Left ventricle myocardium inferior (tissue), 1 donor: ENCODE results near the gene CETN2. TPM values are rescaled to one million over a fixed set of nuclear protein-coding genes. Genes with fewer than 3 reads are reported as not detected.

Source experiments
- DNase-seq: peaks from one replicate; pipeline ENCODE4 v3.0.0-alpha.2; 2020
- H3K27ac ChIP-seq: fragments of 200-600 bp; replicated peaks from 2 replicates; pipeline ENCODE4 v1.8.0; 2021
- H3K27me3 ChIP-seq: fragments of 200-600 bp; 2 replicates; pipeline ENCODE4 v1.8.0; 2021; ENCODE audit warnings: low read depth
- H3K36me3 ChIP-seq: fragments of 200-600 bp; 2 replicates; pipeline ENCODE4 v1.8.0; 2021
- H3K4me1 ChIP-seq: fragments of 200-600 bp; 2 replicates; pipeline ENCODE4 v1.8.0; 2021
- H3K4me3 ChIP-seq: fragments of 200-600 bp; 2 replicates; pipeline ENCODE4 v1.8.0; 2021; ENCODE audit warnings: mild to moderate bottlenecking, moderate library complexity
- H3K9me3 ChIP-seq: fragments of 200-600 bp; replicated peaks from 2 replicates; pipeline ENCODE4 v1.8.0; 2021
- intact Hi-C: fragments of 100-400 bp; cut with micrococcal nuclease; formaldehyde crosslinking; loops from one replicate; pipeline ENCODE4 v1.11.0; 2022
- total RNA-seq: library from RNA; stranded (reverse); fragmentation: NEBNext Ultra II Directional; extraction: Animal tissue kit (Norgen Biotek cat#: 25700); gene quantifications from one replicate; pipeline ENCODE4 v1.2.1, GENCODE V29; 2021
- TF ChIP-seq, protein P1 (sequence below): fragments of 200-600 bp; IDR thresholded peaks from 2 replicates; pipeline ENCODE4 v1.8.0; 2021; ENCODE audit warnings: antibody characterized with exemption, mild to moderate bottlenecking, borderline replicate concordance
- donor health status: DM: no; HTN: yes; CAD: no; lungs with severe emphysema.

CETN2 gene
- total RNA-seq, 1 donor from 2014 or later: 24.1 TPM

DNA sequence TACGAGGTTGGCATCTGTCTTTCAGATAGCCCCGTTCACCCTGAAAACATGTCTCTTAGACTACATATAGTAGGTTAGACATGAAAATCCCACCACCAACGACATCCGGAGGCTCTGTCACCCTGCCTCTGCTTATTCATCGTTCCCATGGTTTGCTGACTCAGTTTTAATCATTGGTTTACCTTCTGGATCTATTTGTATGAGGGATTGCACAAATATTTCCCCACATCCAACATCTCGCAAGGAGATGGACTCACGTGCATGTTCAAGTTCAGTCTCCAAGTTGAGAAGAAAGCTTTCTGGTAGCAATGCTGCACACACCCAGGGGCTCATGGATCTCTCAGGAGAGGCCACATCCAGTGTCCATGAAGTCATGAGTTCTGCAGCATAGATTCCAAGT is 10.8 kb downstream of the CETN2 start:
- intact Hi-C loops: no loop called here
- Histone ChIP-seq H3K36me3 (no peaks in the 10 kb centered on the region), H3K27me3 (no peaks in the 10 kb centered on the region), H3K27ac (no peak overlapping the region), H3K4me3 (no peak overlapping the region), H3K4me1 (no peaks in the 10 kb centered on the region), H3K9me3 (no peaks in the 10 kb centered on the region)
- DNase-seq: no peak
- TF ChIP-seq, protein P1, sequence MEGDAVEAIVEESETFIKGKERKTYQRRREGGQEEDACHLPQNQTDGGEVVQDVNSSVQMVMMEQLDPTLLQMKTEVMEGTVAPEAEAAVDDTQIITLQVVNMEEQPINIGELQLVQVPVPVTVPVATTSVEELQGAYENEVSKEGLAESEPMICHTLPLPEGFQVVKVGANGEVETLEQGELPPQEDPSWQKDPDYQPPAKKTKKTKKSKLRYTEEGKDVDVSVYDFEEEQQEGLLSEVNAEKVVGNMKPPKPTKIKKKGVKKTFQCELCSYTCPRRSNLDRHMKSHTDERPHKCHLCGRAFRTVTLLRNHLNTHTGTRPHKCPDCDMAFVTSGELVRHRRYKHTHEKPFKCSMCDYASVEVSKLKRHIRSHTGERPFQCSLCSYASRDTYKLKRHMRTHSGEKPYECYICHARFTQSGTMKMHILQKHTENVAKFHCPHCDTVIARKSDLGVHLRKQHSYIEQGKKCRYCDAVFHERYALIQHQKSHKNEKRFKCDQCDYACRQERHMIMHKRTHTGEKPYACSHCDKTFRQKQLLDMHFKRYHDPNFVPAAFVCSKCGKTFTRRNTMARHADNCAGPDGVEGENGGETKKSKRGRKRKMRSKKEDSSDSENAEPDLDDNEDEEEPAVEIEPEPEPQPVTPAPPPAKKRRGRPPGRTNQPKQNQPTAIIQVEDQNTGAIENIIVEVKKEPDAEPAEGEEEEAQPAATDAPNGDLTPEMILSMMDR: no peak

DNA sequence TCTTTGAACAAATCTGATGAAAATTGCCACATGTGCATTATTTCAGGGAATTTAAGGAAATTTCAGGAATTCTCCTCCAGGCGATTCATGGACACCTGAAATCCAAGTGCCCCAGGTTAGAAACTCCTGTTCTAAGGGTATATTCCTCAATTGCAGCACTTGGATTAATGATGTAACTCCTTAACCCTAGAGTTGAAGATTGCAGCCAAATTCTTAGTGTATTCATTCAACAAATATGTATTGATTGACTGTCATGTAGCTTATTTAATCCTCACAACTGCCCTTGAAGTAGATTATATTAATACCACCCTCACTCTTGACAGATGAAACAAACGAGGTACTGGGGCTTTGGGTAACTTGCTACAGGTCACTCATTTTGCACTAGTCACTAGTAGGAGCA is 11.3 kb downstream of the CETN2 start:
- TF ChIP-seq, protein P1: no peak
- Histone ChIP-seq H3K36me3 (no peaks in the 10 kb centered on the region), H3K27ac (no peak overlapping the region)

DNA sequence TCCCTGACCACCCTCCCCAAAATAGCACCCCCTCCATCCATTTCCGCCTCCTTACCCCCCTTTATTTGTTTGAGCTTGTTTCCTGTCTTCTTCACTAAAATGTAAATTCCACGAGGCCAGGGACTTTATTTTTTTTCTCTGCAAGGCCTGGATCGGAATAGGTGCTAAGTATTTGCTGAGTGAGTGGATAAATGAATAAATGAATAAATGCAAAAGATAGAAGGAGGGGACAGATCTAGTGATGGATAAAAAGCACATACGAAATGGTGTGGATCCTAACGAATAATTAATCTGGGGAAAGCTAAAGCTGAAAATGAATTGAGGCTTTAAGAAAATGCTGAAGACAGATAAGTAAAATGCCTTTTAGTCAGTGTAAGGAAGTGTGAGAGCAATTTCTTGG is 12.2 kb downstream of the CETN2 start:
- DNase-seq: no peak
- H3K27me3 ChIP-seq: no peaks in the 10 kb centered on the region
- intact Hi-C loops: no loop called here
- no peak overlapping the region for H3K27ac ChIP-seq
- TF ChIP-seq, protein P1: no peak
- no peaks in the 10 kb centered on the region for H3K36me3 ChIP-seq
- no peaks in the 10 kb centered on the region for H3K9me3 ChIP-seq
- H3K4me3 ChIP-seq: no peak overlapping the region
- no peaks in the 10 kb centered on the region for H3K4me1 ChIP-seq

More for the DNA sequence above, 11.3 kb downstream of the CETN2 start:
- H3K4me1 ChIP-seq: no peaks in the 10 kb centered on the region
- no peaks in the 10 kb centered on the region for H3K27me3 ChIP-seq
- DNase-seq: no peak
- no peak overlapping the region for H3K4me3 ChIP-seq
- H3K9me3 ChIP-seq: no peaks in the 10 kb centered on the region
- intact Hi-C loops: no loop called here

GRCh38 chrX:152817078-152817764 is 13.3 kb downstream of the CETN2 start:
- Histone ChIP-seq H3K4me3 (no peak overlapping the region), H3K36me3 (no peaks in the 10 kb centered on the region), H3K4me1 (no peaks in the 10 kb centered on the region), H3K9me3 (no peaks in the 10 kb centered on the region), H3K27ac (no peak overlapping the region), H3K27me3 (no peaks in the 10 kb centered on the region)
- intact Hi-C loops: no loop called here
- no peak for DNase-seq
- TF ChIP-seq, protein P1: peak; percentile 53

DNA sequence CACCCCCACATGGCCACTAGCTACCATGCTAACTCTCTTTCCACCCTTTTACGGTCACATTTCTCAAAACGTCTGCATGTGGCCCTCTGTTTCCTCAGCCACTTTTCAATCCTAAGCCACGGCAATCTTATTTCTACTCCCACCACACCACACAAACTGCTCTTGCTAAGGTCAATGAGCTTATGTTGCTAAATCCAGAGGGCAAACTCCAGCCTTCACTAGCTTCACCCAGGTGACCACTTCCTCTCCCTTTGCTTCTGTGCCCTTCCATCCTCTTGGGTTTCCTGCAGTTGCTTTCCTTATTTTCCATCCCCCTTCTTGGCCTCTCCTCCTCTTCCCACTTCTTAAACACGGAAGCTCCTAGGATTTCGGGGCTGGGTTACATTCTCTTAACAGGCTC is 16.5 kb downstream of the CETN2 start:
- Histone ChIP-seq H3K4me3 (no peak overlapping the region), H3K9me3 (no peaks in the 10 kb centered on the region), H3K36me3 (no peaks in the 10 kb centered on the region), H3K27me3 (no peaks in the 10 kb centered on the region), H3K4me1 (no peaks in the 10 kb centered on the region), H3K27ac (no peak overlapping the region)
- DNase-seq: no peak
- intact Hi-C loops: no loop called here
- TF ChIP-seq, protein P1: no peak
